Measurements from ENCODE around the gene KCNG4. TPM values are rescaled to one million over a fixed set of nuclear protein-coding genes. Genes with fewer than 3 reads are reported as not detected.

The KCNG4 gene
- total and polyA plus RNA-seq, 12 donors, result not detected

GRCh38 chr16:84212631-84213030 lies 27.2 kb downstream of the KCNG4 start:
- peaks cover 0 to 4% (median 0%) of the 10 kb centered on the region in 11 donors for H3K9me3 ChIP-seq
- no peak for ATAC-seq

DNA sequence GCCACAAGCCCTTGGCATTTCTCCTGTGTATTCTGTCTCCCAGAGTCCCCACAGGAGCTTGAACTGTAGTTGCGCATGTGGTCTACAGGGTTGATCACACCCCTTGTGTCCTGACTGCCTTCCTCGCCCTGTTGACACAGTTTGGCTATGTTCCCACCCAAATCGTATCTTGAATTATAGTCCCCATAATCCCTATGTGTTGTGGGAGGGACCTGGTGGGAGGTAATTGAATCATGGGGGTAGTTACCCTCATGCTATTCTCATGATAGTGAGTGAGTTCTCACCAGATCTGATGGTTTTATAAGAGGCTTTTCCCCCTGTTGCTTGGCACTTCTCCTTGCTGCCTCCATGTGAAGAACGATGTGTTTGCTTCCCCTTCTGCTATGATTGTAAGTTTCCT lies 27.7 kb downstream of the KCNG4 start:
- peaks cover 0 to 4% (median 0%) of the 10 kb centered on the region in 11 donors for H3K9me3 ChIP-seq
- ATAC-seq (no peak), DNase-seq (no peak)
- H3K4me3 ChIP-seq, result no peak overlapping the region
- TF ChIP-seq, protein P1, sequence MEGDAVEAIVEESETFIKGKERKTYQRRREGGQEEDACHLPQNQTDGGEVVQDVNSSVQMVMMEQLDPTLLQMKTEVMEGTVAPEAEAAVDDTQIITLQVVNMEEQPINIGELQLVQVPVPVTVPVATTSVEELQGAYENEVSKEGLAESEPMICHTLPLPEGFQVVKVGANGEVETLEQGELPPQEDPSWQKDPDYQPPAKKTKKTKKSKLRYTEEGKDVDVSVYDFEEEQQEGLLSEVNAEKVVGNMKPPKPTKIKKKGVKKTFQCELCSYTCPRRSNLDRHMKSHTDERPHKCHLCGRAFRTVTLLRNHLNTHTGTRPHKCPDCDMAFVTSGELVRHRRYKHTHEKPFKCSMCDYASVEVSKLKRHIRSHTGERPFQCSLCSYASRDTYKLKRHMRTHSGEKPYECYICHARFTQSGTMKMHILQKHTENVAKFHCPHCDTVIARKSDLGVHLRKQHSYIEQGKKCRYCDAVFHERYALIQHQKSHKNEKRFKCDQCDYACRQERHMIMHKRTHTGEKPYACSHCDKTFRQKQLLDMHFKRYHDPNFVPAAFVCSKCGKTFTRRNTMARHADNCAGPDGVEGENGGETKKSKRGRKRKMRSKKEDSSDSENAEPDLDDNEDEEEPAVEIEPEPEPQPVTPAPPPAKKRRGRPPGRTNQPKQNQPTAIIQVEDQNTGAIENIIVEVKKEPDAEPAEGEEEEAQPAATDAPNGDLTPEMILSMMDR (IDR thresholded peaks at IDR 0.05), result no peak
- no peaks in the 10 kb centered on the region for H3K36me3 ChIP-seq
- H3K4me1 ChIP-seq, result peaks cover 0 to 9% (median 0%) of the 10 kb centered on the region in 9 donors
- peaks cover 0 to 4% (median 0%) of the 10 kb centered on the region in 7 donors for H3K27me3 ChIP-seq
- WGBS, 2 donors, result 62 to 72% methylated on average over 4 of the region's 4 CpGs
- intact Hi-C loops (cut with DNase I), result no loop called here
- no peak overlapping the region for H3K27ac ChIP-seq

More at GRCh38 chr16:84212631-84213030, 27.2 kb downstream of the KCNG4 start:
- intact Hi-C loops (cut with DNase I), result no loop called here
- no peak overlapping the region for H3K4me3 ChIP-seq
- 80 to 91% methylated on average over 4 of the region's 4 CpGs for WGBS, 2 donors
- no peaks in the 10 kb centered on the region for H3K36me3 ChIP-seq
- no peak for DNase-seq
- TF ChIP-seq, protein P1 (IDR thresholded peaks at IDR 0.05), result no peak
- H3K27me3 ChIP-seq, result peaks cover 0 to 6% (median 0%) of the 10 kb centered on the region in 7 donors
- H3K4me1 ChIP-seq, result peaks cover 0 to 9% (median 0%) of the 10 kb centered on the region in 9 donors
- no peak overlapping the region for H3K27ac ChIP-seq

DNA sequence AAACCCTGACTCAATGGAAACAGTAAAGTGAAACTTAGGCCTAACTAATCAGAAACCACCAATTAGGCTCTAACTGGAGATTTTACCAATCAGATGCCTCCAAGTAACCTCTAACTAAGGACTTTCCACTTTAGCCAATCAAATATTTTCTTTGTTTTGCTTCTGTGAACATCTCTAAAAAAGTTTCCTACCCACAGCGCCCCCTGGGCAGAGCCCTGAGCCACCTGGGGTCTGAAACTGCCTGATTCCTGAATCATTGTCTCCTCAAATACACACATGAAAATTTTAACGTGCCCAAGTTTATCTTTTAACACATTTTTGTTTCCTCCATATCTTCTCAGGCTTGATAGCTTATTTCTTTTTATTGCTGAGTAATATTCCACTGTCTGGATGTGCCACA lies 29.8 kb downstream of the KCNG4 start:
- peaks cover 0 to 4% (median 0%) of the 10 kb centered on the region in 11 donors for H3K9me3 ChIP-seq
- H3K27me3 ChIP-seq, result peaks cover 0 to 2% (median 0%) of the 10 kb centered on the region in 7 donors
- H3K4me3 ChIP-seq, result no peak overlapping the region
- no peak overlapping the region for H3K27ac ChIP-seq
- no peak for DNase-seq
- TF ChIP-seq, protein P1 (IDR thresholded peaks at IDR 0.05), result no peak
- no peaks in the 10 kb centered on the region for H3K36me3 ChIP-seq
- intact Hi-C loops (cut with DNase I), result no loop called here
- no peak for ATAC-seq
- WGBS, 2 donors, result 82% methylated on average over 2 of the region's 2 CpGs
- peaks cover 0 to 9% (median 0%) of the 10 kb centered on the region in 9 donors for H3K4me1 ChIP-seq

DNA sequence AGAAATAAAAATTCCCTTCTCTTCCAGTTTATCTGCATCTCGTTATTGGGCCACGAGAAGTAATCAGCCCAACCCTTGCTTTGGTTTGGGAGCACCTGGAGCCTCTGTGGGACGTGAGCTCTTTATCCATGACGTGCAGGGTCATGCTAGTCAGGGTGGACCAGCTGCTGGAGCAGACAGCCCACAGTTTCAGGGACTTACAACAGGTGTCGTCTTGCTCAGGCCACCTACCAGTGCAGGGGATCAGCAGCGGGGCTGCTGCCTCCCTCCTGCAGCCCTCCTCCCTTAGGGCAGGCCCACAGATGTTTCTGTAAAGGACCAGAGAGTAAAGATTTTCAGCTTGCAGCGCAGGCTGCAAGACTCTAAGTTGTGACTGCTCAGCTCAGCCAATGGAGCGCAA lies 31.9 kb downstream of the KCNG4 start:
- H3K4me3 ChIP-seq, result no peak overlapping the region
- H3K27me3 ChIP-seq, result no peaks in the 10 kb centered on the region
- H3K9me3 ChIP-seq, result peaks cover 0 to 4% (median 0%) of the 10 kb centered on the region in 11 donors
- H3K27ac ChIP-seq, result no peak overlapping the region
- WGBS, 2 donors, result 76 to 78% methylated on average over 8 of the region's 8 CpGs
- no peaks in the 10 kb centered on the region for H3K4me1 ChIP-seq
- TF ChIP-seq, protein P1 (IDR thresholded peaks at IDR 0.05), result no peak
- ATAC-seq (no peak), DNase-seq (no peak)
- intact Hi-C loops (cut with DNase I), result no loop called here
- no peaks in the 10 kb centered on the region for H3K36me3 ChIP-seq
